HepG2 (cell line): Measurements from ENCODE around the gene GRK5. TPM values are rescaled to one million over a fixed set of nuclear protein-coding genes. Genes with fewer than 3 reads are reported as not detected.

Experiments used
- ELF1 ChIP-seq: sonication (generic); formaldehyde crosslinking; IDR thresholded peaks from 2 replicates; pipeline ENCODE4 v1.4.0; 2020; ENCODE audit warnings: missing genetic modification reagents
- EP300 ChIP-seq, 3 experiments: sonication (generic) in 1 of 3; formaldehyde crosslinking in 1 of 3; IDR thresholded peaks; 2 replicates each; pipeline versions ENCODE4 v1.5.1 to v1.6.1; 2011 to 2020; ENCODE audit warnings: low read depth in 2 of 3, low read length in 2 of 3, borderline replicate concordance in 1 of 3, improper control_type of control experiment in 1 of 3, mild to moderate bottlenecking in 1 of 3, missing genetic modification reagents in 1 of 3, moderate library complexity in 1 of 3
- GATAD1 ChIP-seq: IDR thresholded peaks from 2 replicates; pipeline ENCODE4 v1.6.1; 2016; ENCODE audit warnings: missing genetic modification reagents, missing compliant biosample characterization
- HNRNPK ChIP-seq: fragments of 200-400 bp; formaldehyde crosslinking; IDR thresholded peaks from 2 replicates; pipeline ENCODE4 v1.6.1; 2018; ENCODE audit warnings: low read length, low read depth, moderate library complexity, mild to moderate bottlenecking; ENCODE audit not compliant: poor library complexity, severe bottlenecking
- JUNB ChIP-seq: sonication (generic); formaldehyde crosslinking; IDR thresholded peaks from 2 replicates; pipeline ENCODE4 v1.8.0; 2022; ENCODE audit warnings: missing genetic modification reagents, mild to moderate bottlenecking, borderline replicate concordance
- MTA1 ChIP-seq: sonication (generic); formaldehyde crosslinking; IDR thresholded peaks from 2 replicates; pipeline ENCODE4 v1.4.0; 2020; ENCODE audit warnings: missing genetic modification reagents, mild to moderate bottlenecking, borderline replicate concordance
- MTA3 ChIP-seq: sonication (generic); formaldehyde crosslinking; IDR thresholded peaks from 2 replicates; pipeline ENCODE4 v1.4.0; 2020; ENCODE audit warnings: missing genetic modification reagents
- SAFB2 ChIP-seq: sonication (generic); formaldehyde crosslinking; IDR thresholded peaks from 2 replicates; pipeline ENCODE4 v1.5.1; 2020; ENCODE audit warnings: missing genetic modification reagents, low read depth, mild to moderate bottlenecking, borderline replicate concordance
- TCF12 ChIP-seq, 2 experiments: fragments of 450-650 bp in 1 of 2; sonication (generic) in 1 of 2; formaldehyde crosslinking in 1 of 2; IDR thresholded peaks; 2 replicates each; pipeline versions ENCODE4 v1.6.1 to v1.8.0; 2017 to 2022; ENCODE audit warnings: antibody characterized with exemption in 1 of 2, mild to moderate bottlenecking in 1 of 2, missing genetic modification reagents in 1 of 2, moderate library complexity in 1 of 2
- XRCC5 ChIP-seq: fragments of 200-400 bp; formaldehyde crosslinking; optimal IDR thresholded peaks from 2 replicates; pipeline ENCODE3; 2017; ENCODE audit warnings: mild to moderate bottlenecking, low read length
- YEATS4 ChIP-seq: sonication (generic); formaldehyde crosslinking; IDR thresholded peaks from 2 replicates; pipeline ENCODE4 v1.4.0; 2020; ENCODE audit warnings: missing genetic modification reagents, borderline replicate concordance
- ZFP41 ChIP-seq: sonication (generic); formaldehyde crosslinking; IDR thresholded peaks from 2 replicates; pipeline ENCODE4 v1.4.0; 2020; ENCODE audit warnings: mild to moderate bottlenecking, missing genetic modification reagents, borderline replicate concordance
- ZNF292 ChIP-seq: sonication (generic); formaldehyde crosslinking; IDR thresholded peaks from 2 replicates; pipeline ENCODE4 v1.8.1; 2022; ENCODE audit warnings: mild to moderate bottlenecking, low read depth, missing genetic modification reagents, borderline replicate concordance
- ZNF317 ChIP-seq: sonication (generic); formaldehyde crosslinking; IDR thresholded peaks from 2 replicates; pipeline ENCODE4 v1.5.0; 2020; ENCODE audit warnings: mild to moderate bottlenecking, missing genetic modification reagents
- ZNF331 ChIP-seq: sonication (generic); formaldehyde crosslinking; IDR thresholded peaks from 2 replicates; pipeline ENCODE4 v1.4.0; 2020; ENCODE audit warnings: missing genetic modification reagents
- ZNF598 ChIP-seq: sonication (generic); formaldehyde crosslinking; IDR thresholded peaks from 2 replicates; pipeline ENCODE4 v1.5.1; 2020; ENCODE audit warnings: mild to moderate bottlenecking, missing genetic modification reagents, borderline replicate concordance
- ZNF629 ChIP-seq: sonication (generic); formaldehyde crosslinking; conservative IDR thresholded peaks from 2 replicates; pipeline ENCODE4 v1.5.0; 2020; ENCODE audit warnings: missing genetic modification reagents
- ZNF768 ChIP-seq: sonication (generic); formaldehyde crosslinking; IDR thresholded peaks from 2 replicates; pipeline ENCODE4 v1.4.0; 2020; ENCODE audit warnings: missing genetic modification reagents
- ZNF891 ChIP-seq: sonication (generic); formaldehyde crosslinking; IDR thresholded peaks from 2 replicates; pipeline ENCODE4 v1.5.0; 2020; ENCODE audit warnings: mild to moderate bottlenecking, missing genetic modification reagents
- polyA plus RNA-seq, 8 experiments: library from polyadenylated mRNA; depleted of rRNA in 3 of 8; stranded (reverse) in 7 of 8; unstranded in 1 of 8; fragments of >200 nt; fragmentation: Illumina TruSeq in 4 of 8; extraction: Trizol in 4 of 8; gene quantifications; 2 replicates each; pipeline versions ENCODE4 v1.2.1 to v1.2.3, GENCODE V29; 2011 to 2016; ENCODE audit warnings: low read depth in 4 of 8, missing spikeins in 1 of 8, mixed read lengths in 1 of 8; ENCODE audit not compliant: insufficient read depth in 1 of 8
- total RNA-seq, 5 experiments: library from RNA; depleted of rRNA; stranded (reverse); fragments of >200 nt; fragmentation: Illumina TruSeq; extraction: Trizol; gene quantifications; 2 replicates each; pipeline ENCODE4 v1.2.3, GENCODE V29; 2016; ENCODE audit warnings: low read depth in 1 of 5
- TF ChIP-seq, protein P1 (sequence below): sonication (generic); formaldehyde crosslinking; IDR thresholded peaks from 2 replicates; pipeline ENCODE4 v1.9.0; 2022; ENCODE audit warnings: missing genetic modification reagents, mild to moderate bottlenecking, borderline replicate concordance
- TF ChIP-seq, protein P2 (sequence below): IDR thresholded peaks from 2 replicates; pipeline ENCODE4 v1.6.1; 2012; ENCODE audit warnings: inconsistent platforms
- TF ChIP-seq, protein P3 (sequence below): sonication (generic); formaldehyde crosslinking; IDR thresholded peaks from 2 replicates; pipeline ENCODE4 v1.4.0; 2020; ENCODE audit warnings: missing genetic modification reagents

Gene GRK5
- total and polyA plus RNA-seq, 2 of the 13 experiments (the other 11 are each of a cell fraction or from before 2014, with no cell fraction given), result 10.4 to 12.6 TPM

DNA sequence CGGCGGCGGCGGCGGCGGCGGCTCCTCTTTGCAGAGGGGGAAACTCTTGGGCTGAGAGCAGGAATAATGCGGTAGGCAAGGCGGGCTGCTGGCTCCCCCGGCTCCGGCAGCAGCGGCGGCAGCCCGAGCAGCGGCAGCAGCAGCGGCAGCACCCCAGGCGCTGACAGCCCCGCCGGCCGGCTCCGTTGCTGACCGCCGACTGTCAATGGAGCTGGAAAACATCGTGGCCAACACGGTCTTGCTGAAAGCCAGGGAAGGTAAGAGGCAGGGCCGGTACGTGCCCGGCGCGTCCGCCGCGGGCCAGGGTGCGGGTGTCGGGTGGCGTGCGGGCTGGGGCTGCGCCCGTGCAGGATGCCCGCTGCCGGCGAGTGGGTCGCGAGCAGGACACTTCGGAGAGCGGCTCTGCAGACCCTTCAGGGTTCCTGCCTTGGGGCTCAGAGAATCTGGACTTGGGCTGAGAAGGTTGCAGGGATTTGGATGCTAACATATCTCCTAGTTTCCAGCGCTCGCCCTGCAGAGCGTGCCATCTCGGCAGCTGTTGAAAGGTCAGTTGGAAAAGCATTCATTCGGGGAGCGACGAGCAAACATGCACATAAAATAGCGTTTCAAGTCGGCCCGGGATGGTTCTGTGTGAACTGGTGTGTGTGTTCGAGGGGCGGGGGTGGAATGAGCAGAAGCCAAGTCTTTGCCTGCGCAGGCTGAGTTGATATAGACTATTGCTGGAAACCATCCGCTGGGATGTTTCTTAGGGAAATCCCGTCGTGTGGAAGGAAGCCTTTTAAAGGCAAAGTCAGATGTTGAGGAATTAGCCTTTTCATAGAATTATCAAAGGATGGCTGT, 562 bp downstream of the GRK5 start (continued):
- TF ChIP-seq ZNF331 (CRISPR knock-in tag), result no peak
- TF ChIP-seq, protein P1, sequence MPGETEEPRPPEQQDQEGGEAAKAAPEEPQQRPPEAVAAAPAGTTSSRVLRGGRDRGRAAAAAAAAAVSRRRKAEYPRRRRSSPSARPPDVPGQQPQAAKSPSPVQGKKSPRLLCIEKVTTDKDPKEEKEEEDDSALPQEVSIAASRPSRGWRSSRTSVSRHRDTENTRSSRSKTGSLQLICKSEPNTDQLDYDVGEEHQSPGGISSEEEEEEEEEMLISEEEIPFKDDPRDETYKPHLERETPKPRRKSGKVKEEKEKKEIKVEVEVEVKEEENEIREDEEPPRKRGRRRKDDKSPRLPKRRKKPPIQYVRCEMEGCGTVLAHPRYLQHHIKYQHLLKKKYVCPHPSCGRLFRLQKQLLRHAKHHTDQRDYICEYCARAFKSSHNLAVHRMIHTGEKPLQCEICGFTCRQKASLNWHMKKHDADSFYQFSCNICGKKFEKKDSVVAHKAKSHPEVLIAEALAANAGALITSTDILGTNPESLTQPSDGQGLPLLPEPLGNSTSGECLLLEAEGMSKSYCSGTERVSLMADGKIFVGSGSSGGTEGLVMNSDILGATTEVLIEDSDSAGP (CRISPR knock-in tag), result peak; percentile 51; the same call in 1 of the 2 replicates
- no peak for TF ChIP-seq EP300 (IDR thresholded peaks at IDR 0.05; ENCODE audit: low read depth in 2 of 2, low read length in 2 of 2)
- TF ChIP-seq EP300 (CRISPR knock-in tag; IDR thresholded peaks at IDR 0.05; ENCODE audit: borderline replicate concordance), result no peak
- TF ChIP-seq ZNF292 (CRISPR knock-in tag), result 0 out of 2 replicates have a peak, but pooled peaks have one; percentile 26
- TF ChIP-seq SAFB2 (CRISPR knock-in tag), result 0 out of 2 replicates have a peak, but pooled peaks have one; percentile 52
- TF ChIP-seq GATAD1, result no peak
- TF ChIP-seq ZNF598, result no peak; the same call in 1 of the 2 replicates
- TF ChIP-seq, protein P2, sequence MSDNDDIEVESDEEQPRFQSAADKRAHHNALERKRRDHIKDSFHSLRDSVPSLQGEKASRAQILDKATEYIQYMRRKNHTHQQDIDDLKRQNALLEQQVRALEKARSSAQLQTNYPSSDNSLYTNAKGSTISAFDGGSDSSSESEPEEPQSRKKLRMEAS, result no peak
- TF ChIP-seq ZNF768 (CRISPR knock-in tag), result peak; percentile 20; the same call in 1 of the 2 replicates
- TF ChIP-seq ZNF891 (CRISPR knock-in tag), result 0 out of 2 replicates have a peak, but pooled peaks have one; percentile 27
- peak; percentile 26; the same call in 1 of the 2 replicates for TF ChIP-seq YEATS4 (CRISPR knock-in tag)
- no peak for TF ChIP-seq MTA3 (CRISPR knock-in tag)
- TF ChIP-seq ZNF317 (CRISPR knock-in tag), result no peak
- TF ChIP-seq, protein P3, sequence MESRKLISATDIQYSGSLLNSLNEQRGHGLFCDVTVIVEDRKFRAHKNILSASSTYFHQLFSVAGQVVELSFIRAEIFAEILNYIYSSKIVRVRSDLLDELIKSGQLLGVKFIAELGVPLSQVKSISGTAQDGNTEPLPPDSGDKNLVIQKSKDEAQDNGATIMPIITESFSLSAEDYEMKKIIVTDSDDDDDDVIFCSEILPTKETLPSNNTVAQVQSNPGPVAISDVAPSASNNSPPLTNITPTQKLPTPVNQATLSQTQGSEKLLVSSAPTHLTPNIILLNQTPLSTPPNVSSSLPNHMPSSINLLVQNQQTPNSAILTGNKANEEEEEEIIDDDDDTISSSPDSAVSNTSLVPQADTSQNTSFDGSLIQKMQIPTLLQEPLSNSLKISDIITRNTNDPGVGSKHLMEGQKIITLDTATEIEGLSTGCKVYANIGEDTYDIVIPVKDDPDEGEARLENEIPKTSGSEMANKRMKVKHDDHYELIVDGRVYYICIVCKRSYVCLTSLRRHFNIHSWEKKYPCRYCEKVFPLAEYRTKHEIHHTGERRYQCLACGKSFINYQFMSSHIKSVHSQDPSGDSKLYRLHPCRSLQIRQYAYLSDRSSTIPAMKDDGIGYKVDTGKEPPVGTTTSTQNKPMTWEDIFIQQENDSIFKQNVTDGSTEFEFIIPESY (CRISPR knock-in tag), result no peak
- TF ChIP-seq JUNB (CRISPR knock-in tag), result no peak
- TF ChIP-seq ZNF629, result no peak
- no peak for TF ChIP-seq ELF1 (CRISPR knock-in tag)
- TF ChIP-seq MTA1 (CRISPR knock-in tag), result peak; percentile 36; the same call in 1 of the 2 replicates
- no peak for TF ChIP-seq ZFP41 (CRISPR knock-in tag)
- no peak for TF ChIP-seq TCF12 (IDR thresholded peaks at IDR 0.05)
- no peak for TF ChIP-seq TCF12 (CRISPR knock-in tag; IDR thresholded peaks at IDR 0.05)
- peak; percentile 99 for TF ChIP-seq HNRNPK
- no peak for TF ChIP-seq XRCC5
